ENCODE data around the gene POU6F2.

Gene POU6F2

GRCh38 chr7:39259391-39260003 lies 281.8 kb downstream of the POU6F2 start:
- no peak for TF ChIP-seq ZFX (IDR thresholded peaks at IDR 0.05; ENCODE audit: borderline replicate concordance)
- TF ChIP-seq CTCF (IDR thresholded peaks at IDR 0.05): no peak
- no peak overlapping the region for H3K27ac ChIP-seq

- H3K27ac ChIP-seq: no peak overlapping the region
These were observed 282.7 kb downstream of the POU6F2 start for GRCh38 chr7:39260279-39260844.

GRCh38 chr7:39261771-39262170 lies 284.1 kb downstream of the POU6F2 start:
- TF ChIP-seq ZFX (IDR thresholded peaks at IDR 0.05; ENCODE audit: borderline replicate concordance) (no peak), CTCF (IDR thresholded peaks at IDR 0.05) (no peak)
- H3K27ac ChIP-seq: no peak overlapping the region

More at GRCh38 chr7:39260279-39260844, 282.7 kb downstream of the POU6F2 start:
- TF ChIP-seq CTCF (IDR thresholded peaks at IDR 0.05): no peak
- no peak for TF ChIP-seq ZFX (IDR thresholded peaks at IDR 0.05; ENCODE audit: borderline replicate concordance)

- no peak for TF ChIP-seq ZFX (IDR thresholded peaks at IDR 0.05; ENCODE audit: borderline replicate concordance)
- no peak for TF ChIP-seq CTCF (IDR thresholded peaks at IDR 0.05)
- H3K27ac ChIP-seq: no peak overlapping the region
These were observed 288.2 kb downstream of the POU6F2 start for GRCh38 chr7:39265641-39266591.

GRCh38 chr7:39269034-39269433 lies 291.3 kb downstream of the POU6F2 start:
- no peak for TF ChIP-seq CTCF (IDR thresholded peaks at IDR 0.05)
- no peak for TF ChIP-seq ZFX (IDR thresholded peaks at IDR 0.05; ENCODE audit: borderline replicate concordance)
- no peak overlapping the region for H3K27ac ChIP-seq

GRCh38 chr7:39270018-39270417 lies 292.3 kb downstream of the POU6F2 start:
- H3K27ac ChIP-seq: no peak overlapping the region
- no peak for TF ChIP-seq CTCF (IDR thresholded peaks at IDR 0.05)
- TF ChIP-seq ZFX (IDR thresholded peaks at IDR 0.05; ENCODE audit: borderline replicate concordance): no peak

Measured in 22Rv1 (cell line).